GM12878 (cell line): Measurements from ENCODE around the gene TAPBPL. TPM values are rescaled to one million over a fixed set of nuclear protein-coding genes. Genes with fewer than 3 reads are reported as not detected.
"Not testable (repeated sequence)": the region's sequence is repeated elsewhere in the genome, so short reads cannot be mapped to it uniquely, and the experiment has no call there.

ENCODE experiments used
- ATAC-seq: fragments of 200-7000 bp; cut with Tn5 transposase; 3 replicates; pipeline ENCODE4 v1.9.1; 2020; ENCODE audit warnings: mild to moderate bottlenecking, moderate library complexity
- BruUV-seq: library from RNA; stranded (reverse); fragments of 400-500 nt; replicated peaks from 2 replicates; lab custom pipeline; 2021; lab: Mats Ljungman, UMichigan
- CTCF ChIA-PET: fragments of 300-600 bp; sonication (Branson Sonifier 250); formaldehyde crosslinking; extraction: SDS; loops from one replicate; lab custom pipeline; 2021; ENCODE audit warnings: inconsistent platforms; lab: Yijun Ruan, JAX
- POLR2A ChIA-PET: fragments of 350-600 bp; formaldehyde crosslinking; extraction: SDS; loops from one replicate; lab custom pipeline; 2021; ENCODE audit warnings: inconsistent platforms; lab: Charles Lee
- RAD21 ChIA-PET: fragments of 300-600 bp; sonication (Branson Sonifier 250); formaldehyde crosslinking; loops from one replicate; lab custom pipeline; 2023; ENCODE audit warnings: antibody characterized with exemption; ENCODE audit not compliant: unreplicated experiment; lab: Charles Lee
- SMC1A ChIA-PET: fragments of 300-600 bp; sonication (Branson Sonifier 250); formaldehyde crosslinking; loops from one replicate; lab custom pipeline; 2023; ENCODE audit not compliant: unreplicated experiment, uncharacterized antibody; lab: Charles Lee
- DNase-seq: peaks from one replicate; pipeline ENCODE4 v3.0.0-alpha.2; 2011; ENCODE audit warnings: low read depth, low spot score
- FAIRE-seq: peaks from 3 replicates; lab custom pipeline; 2011; peaks lifted over from hg19 to GRCh38; lab: Jason Lieb, UNC
- H2AFZ ChIP-seq: 2 replicates; pipeline ENCODE4 v1.6.0; 2011; ENCODE audit warnings: low read depth, low read length, control low read depth; ENCODE audit not compliant: control insufficient read depth
- H3K27ac ChIP-seq: 2 replicates; pipeline ENCODE4 v1.5.1; 2011; ENCODE audit warnings: control low read depth; ENCODE audit not compliant: control insufficient read depth, insufficient read depth
- H3K27me3 ChIP-seq, 2 experiments: replicated peaks in 1 of 2; 2 replicates each; pipeline versions ENCODE4 v1.6.0 to v1.6.1; 2011; ENCODE audit warnings: low read length in 1 of 2; ENCODE audit not compliant: control insufficient read depth in 2 of 2, insufficient read depth in 2 of 2
- H3K36me3 ChIP-seq, 2 experiments: 2 replicates each; pipeline ENCODE4 v1.5.1; 2011; ENCODE audit warnings: low read length in 1 of 2; ENCODE audit not compliant: control insufficient read depth in 2 of 2, insufficient read depth in 2 of 2
- H3K4me1 ChIP-seq: 2 replicates; pipeline ENCODE4 v1.6.1; 2011; ENCODE audit warnings: mild to moderate bottlenecking, low read length, moderate library complexity, mixed read lengths; ENCODE audit not compliant: control insufficient read depth, insufficient read depth
- H3K4me2 ChIP-seq: 2 replicates; pipeline ENCODE4 v1.6.0; 2011; ENCODE audit warnings: control low read depth; ENCODE audit not compliant: control insufficient read depth, insufficient read depth
- H3K4me3 ChIP-seq: fragments of 200-600 bp; sonication (generic); 2 replicates; pipeline ENCODE4 v1.5.1; 2016
- H3K79me2 ChIP-seq: 2 replicates; pipeline ENCODE4 v1.6.0; 2011; ENCODE audit warnings: low read length; ENCODE audit not compliant: control insufficient read depth, insufficient read depth
- H3K9ac ChIP-seq: 2 replicates; pipeline ENCODE4 v1.8.0; 2011; ENCODE audit warnings: low read length, control low read depth, mixed read lengths; ENCODE audit not compliant: control insufficient read depth, insufficient read depth
- H3K9me3 ChIP-seq: replicated peaks from 3 replicates; pipeline ENCODE4 v1.5.1; 2011; ENCODE audit warnings: mild to moderate bottlenecking, low read length; ENCODE audit not compliant: control insufficient read depth, insufficient read depth
- H4K20me1 ChIP-seq: 2 replicates; pipeline ENCODE4 v1.6.0; 2011; ENCODE audit not compliant: control insufficient read depth, insufficient read depth
- POLR2AphosphoS5 ChIP-seq: IDR thresholded peaks from 2 replicates; pipeline ENCODE4 v1.6.1; 2011; ENCODE audit warnings: mild to moderate bottlenecking, low read length, inconsistent platforms
- WGBS: methylation state at CpG from one replicate; pipeline ENCODE4 v1.1.6; 2016; ENCODE audit warnings: low lambda C conversion rate; ENCODE audit not compliant: insufficient replicate concordance, insufficient coverage; ENCODE audit errors: missing lambda C conversion rate; 5-methylcytosine and 5-hydroxymethylcytosine counted together
- in situ Hi-C: fragments of 300-500 bp; cut with MboI; formaldehyde crosslinking; loops from 9 replicates; pipeline ENCODE4 v1.14.3; 2018; ENCODE audit warnings: mixed read lengths
- intact Hi-C: fragments of 100-400 bp; cut with micrococcal nuclease; formaldehyde crosslinking; loops from one replicate; pipeline ENCODE4 v1.14.2; 2022; ENCODE audit not compliant: unreplicated experiment
- polyA plus RNA-seq, 11 experiments: library from polyadenylated mRNA; depleted of rRNA in 4 of 11; unstranded in 6 of 11; stranded (reverse) in 5 of 11; fragments of >200 nt; fragmentation: Nextera tagmentation in 4 of 11; fragmentation: Illumina TruSeq in 1 of 11; extraction: Ambion mirVana in 4 of 11; extraction: Trizol in 1 of 11; gene quantifications; 1 replicate in 1 of 11; 2 replicates in 10 of 11; pipeline versions ENCODE4 v1.2.1 to v1.2.3, GENCODE V29; 2011 to 2016; ENCODE audit warnings: inconsistent platforms in 2 of 11, missing spikeins in 2 of 11, low read depth in 1 of 11
- total RNA-seq, 4 experiments: library from RNA; depleted of rRNA in 3 of 4; stranded (reverse); fragments of >200 nt in 3 of 4; fragmentation: Illumina TruSeq in 1 of 4; extraction: Trizol in 1 of 4; gene quantifications; 2 replicates each; pipeline versions ENCODE4 v1.2.1 to v1.2.3, GENCODE V29; 2013 to 2021

Gene TAPBPL
- total and polyA plus RNA-seq, 10 of the 15 experiments (the other 5 are each of a cell fraction or from before 2014, with no cell fraction given): 12.4 to 45.0 (median 29.9) TPM

GRCh38 chr12:6466751-6467150 is 14.9 kb downstream of the TAPBPL start:
- Histone ChIP-seq H3K4me1 (peaks cover 38% of the 10 kb centered on the region), H3K79me2 (peaks cover 76% of the 10 kb centered on the region), H3K4me2 (peak overlapping the region; percentile 25; the same call in 1 of the 2 replicates), H3K36me3 (peaks cover 21 to 35% of the 10 kb centered on the region in 2 experiments)
- not testable (repeated sequence) for DNase-seq, H3K9me3 ChIP-seq, H4K20me1 ChIP-seq, H2AFZ ChIP-seq, FAIRE-seq, BruUV-seq, H3K27me3 ChIP-seq, H3K9ac ChIP-seq, ATAC-seq, H3K27ac ChIP-seq, H3K4me3 ChIP-seq
- ChIA-PET RAD21 (interaction anchor here (1.2 to 8.8 kb wide), 10 partner anchors 20 to 144 kb away, joined by 4 to 319 read pairs (median 28); partner anchors contain the start of genes CD27 and TAPBPL), SMC1A (interaction anchor here (0.5 to 3.4 kb wide), 13 partner anchors 14 to 222 kb away, joined by 3 to 211 read pairs (median 16); partner anchors contain the start of genes CD27, GAPDH, MRPL51 and TNFRSF1A), POLR2A (interaction anchor here (1.8 to 10.3 kb wide), 3 partner anchors 20 to 126 kb away, joined by 7 to 384 read pairs (median 134); partner anchors contain the start of genes CD27 and TAPBPL), CTCF (interaction anchor here (1.0 to 5.6 kb wide), 22 partner anchors 11 to 312 kb away, joined by 3 to 240 read pairs (median 14); partner anchors contain the start of genes CD27, GAPDH and TAPBPL)
- 73% methylated on average over 4 of the region's 4 CpGs for WGBS
- in situ Hi-C loops: loop anchor here (5.0 kb wide), 1 partner anchor 129 kb away; no protein-coding TSS in a partner anchor
- intact Hi-C loops: loop anchor here (5.0 kb wide), 2 partner anchors 71 to 144 kb away; no protein-coding TSS in a partner anchor

- not testable (repeated sequence) for H4K20me1 ChIP-seq, BruUV-seq, ATAC-seq, H3K27ac ChIP-seq, H3K27me3 ChIP-seq, FAIRE-seq, H3K9ac ChIP-seq, H3K9me3 ChIP-seq, H2AFZ ChIP-seq, DNase-seq
- in situ Hi-C loops: loop anchor here (5.0 kb wide), 1 partner anchor 130 kb away; no protein-coding TSS in a partner anchor
- intact Hi-C loops: loop anchor here (5.0 kb wide), 2 partner anchors 70 to 145 kb away; no protein-coding TSS in a partner anchor
- RAD21 ChIA-PET: interaction anchor here (1.0 to 4.5 kb wide), 2 partner anchors 24 to 43 kb away, joined by 4 to 43 read pairs; no protein-coding TSS in a partner anchor
- 97% methylated on average over 9 of the region's 9 CpGs for WGBS
- Histone ChIP-seq H3K4me2 (peak overlapping the region; percentile 95), H3K4me3 (peak overlapping the region; percentile 99; the same call in 1 of the 2 replicates), H3K79me2 (peaks cover 67% of the 10 kb centered on the region), H3K4me1 (peaks cover 34% of the 10 kb centered on the region), H3K36me3 (peaks cover 17 to 29% of the 10 kb centered on the region in 2 experiments)
- POLR2A ChIA-PET: interaction anchor here (3.9 to 4.7 kb wide), 2 partner anchors 24 to 43 kb away, joined by 28 to 46 read pairs; partner anchors contain the start of gene CD27
- peak; percentile 49; the same call in 1 of the 2 replicates for TF ChIP-seq POLR2AphosphoS5
- SMC1A ChIA-PET: interaction anchor here (0.7 to 4.1 kb wide), 6 partner anchors 21 to 133 kb away, joined by 3 to 27 read pairs (median 4); no protein-coding TSS in a partner anchor
- CTCF ChIA-PET: interaction anchor here (0.6 to 5.6 kb wide), 7 partner anchors 8 to 311 kb away, joined by 3 to 73 read pairs (median 4); partner anchors contain the start of gene GAPDH
These were observed 15.9 kb downstream of the TAPBPL start for GRCh38 chr12:6467571-6468282.
